Measurements from ENCODE around the gene CCDC50.

The CCDC50 gene

DNA sequence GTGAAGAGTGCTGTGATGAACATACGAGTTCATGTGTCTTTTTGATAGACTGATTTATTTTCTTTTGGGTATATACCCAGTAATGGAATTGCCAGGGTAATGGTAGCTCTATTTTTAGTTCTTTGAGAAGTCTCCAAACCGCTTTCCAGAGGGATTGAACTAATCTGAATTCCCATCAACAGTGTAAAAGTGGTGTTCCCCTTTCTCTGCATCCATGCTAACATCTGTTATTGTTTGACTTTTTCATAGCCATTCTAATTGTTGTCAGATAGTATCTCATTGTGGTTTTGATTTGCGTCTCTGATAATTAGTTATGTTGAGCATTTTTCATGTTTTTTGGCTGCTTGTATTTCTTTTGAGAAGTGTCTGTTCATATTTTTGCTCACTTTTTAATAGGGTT lies 55.9 kb downstream of the CCDC50 start:
- DNase-seq (ENCODE audit: low read depth) = peak; percentile 69
- H3K4me3 ChIP-seq (ENCODE audit: low read length) = no peak overlapping the region
- TF ChIP-seq, protein P1, sequence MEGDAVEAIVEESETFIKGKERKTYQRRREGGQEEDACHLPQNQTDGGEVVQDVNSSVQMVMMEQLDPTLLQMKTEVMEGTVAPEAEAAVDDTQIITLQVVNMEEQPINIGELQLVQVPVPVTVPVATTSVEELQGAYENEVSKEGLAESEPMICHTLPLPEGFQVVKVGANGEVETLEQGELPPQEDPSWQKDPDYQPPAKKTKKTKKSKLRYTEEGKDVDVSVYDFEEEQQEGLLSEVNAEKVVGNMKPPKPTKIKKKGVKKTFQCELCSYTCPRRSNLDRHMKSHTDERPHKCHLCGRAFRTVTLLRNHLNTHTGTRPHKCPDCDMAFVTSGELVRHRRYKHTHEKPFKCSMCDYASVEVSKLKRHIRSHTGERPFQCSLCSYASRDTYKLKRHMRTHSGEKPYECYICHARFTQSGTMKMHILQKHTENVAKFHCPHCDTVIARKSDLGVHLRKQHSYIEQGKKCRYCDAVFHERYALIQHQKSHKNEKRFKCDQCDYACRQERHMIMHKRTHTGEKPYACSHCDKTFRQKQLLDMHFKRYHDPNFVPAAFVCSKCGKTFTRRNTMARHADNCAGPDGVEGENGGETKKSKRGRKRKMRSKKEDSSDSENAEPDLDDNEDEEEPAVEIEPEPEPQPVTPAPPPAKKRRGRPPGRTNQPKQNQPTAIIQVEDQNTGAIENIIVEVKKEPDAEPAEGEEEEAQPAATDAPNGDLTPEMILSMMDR (conservative IDR thresholded peaks at IDR 0.05; ENCODE audit: low read length) = no peak

DNA sequence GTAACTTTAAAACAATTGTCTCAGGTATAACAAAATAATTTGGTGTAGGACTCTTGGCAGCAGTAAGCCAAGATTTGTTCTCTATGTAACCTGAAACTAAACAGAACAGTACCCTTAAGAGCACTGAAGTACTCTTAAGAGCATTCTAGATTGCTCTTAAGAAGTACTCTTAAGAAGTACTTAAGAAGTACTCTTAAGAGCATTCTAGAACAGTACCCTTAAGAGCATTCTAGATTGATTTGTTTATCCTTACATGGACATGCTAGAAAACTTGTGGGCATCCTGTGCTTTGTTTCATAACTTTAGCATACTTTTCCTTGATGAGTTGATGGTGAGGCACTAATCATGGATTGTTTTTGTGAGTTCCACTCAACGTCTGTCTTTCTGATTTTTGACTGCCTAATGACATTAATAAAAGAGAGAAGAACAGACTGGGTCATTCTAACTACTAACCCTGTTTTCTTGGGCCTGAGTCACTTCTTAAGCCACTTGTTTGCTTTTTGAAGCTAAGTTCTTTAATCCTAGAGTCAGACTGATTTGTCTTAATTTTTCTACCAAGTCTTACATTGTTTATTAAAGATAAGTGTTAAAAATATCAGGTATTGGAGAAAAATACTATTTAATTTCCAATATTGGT lies 58.4 kb downstream of the CCDC50 start:
- TF ChIP-seq, protein P1 (conservative IDR thresholded peaks at IDR 0.05; ENCODE audit: low read length) = no peak
- DNase-seq (ENCODE audit: low read depth) = peak; percentile 69
- H3K4me3 ChIP-seq (ENCODE audit: low read length) = no peak overlapping the region

DNA sequence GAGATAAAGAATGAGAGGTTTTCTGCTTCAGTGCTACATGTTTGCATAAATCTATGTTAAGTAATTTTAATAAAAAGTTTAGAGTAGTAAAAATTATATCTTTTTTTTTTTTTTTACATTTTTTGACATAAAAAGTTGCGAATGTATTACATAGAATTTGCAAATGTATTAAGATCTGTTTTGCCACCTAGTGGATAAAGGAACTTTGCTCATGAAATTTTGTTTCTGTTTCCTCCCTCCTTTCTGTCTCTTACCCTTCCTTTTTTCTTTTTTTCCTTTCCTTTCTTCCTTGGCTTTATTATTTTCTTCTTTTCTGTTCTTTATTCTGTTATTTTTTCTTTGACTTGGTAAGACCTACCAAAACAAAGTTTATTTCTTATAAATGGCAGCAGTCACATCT lies 59.6 kb downstream of the CCDC50 start:
- DNase-seq (ENCODE audit: low read depth) = no peak
- no peak overlapping the region for H3K4me3 ChIP-seq (ENCODE audit: low read length)
- TF ChIP-seq, protein P1 (conservative IDR thresholded peaks at IDR 0.05; ENCODE audit: low read length) = peak; percentile 51

DNA sequence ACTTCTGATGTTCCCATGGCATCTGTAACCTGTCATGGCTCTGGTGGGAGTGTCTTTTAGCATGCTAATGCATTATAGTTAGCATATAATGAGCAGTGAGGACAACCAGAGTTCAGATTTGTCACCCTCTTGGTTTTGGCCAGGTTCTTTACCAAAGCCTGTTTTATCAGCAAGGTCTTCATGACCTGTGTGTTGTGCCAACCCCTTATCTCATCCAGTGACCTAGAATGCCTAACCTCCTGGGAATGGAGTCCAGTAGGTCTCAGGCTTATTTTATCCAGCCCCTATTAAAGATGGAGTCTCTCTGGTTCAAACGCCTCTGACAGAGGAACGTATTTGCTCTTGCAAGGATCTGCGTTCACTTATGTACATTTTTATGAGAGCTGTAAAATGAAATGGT lies 61.4 kb downstream of the CCDC50 start:
- TF ChIP-seq, protein P1 (conservative IDR thresholded peaks at IDR 0.05; ENCODE audit: low read length) = no peak
- DNase-seq (ENCODE audit: low read depth) = no peak
- no peak overlapping the region for H3K4me3 ChIP-seq (ENCODE audit: low read length)

DNA sequence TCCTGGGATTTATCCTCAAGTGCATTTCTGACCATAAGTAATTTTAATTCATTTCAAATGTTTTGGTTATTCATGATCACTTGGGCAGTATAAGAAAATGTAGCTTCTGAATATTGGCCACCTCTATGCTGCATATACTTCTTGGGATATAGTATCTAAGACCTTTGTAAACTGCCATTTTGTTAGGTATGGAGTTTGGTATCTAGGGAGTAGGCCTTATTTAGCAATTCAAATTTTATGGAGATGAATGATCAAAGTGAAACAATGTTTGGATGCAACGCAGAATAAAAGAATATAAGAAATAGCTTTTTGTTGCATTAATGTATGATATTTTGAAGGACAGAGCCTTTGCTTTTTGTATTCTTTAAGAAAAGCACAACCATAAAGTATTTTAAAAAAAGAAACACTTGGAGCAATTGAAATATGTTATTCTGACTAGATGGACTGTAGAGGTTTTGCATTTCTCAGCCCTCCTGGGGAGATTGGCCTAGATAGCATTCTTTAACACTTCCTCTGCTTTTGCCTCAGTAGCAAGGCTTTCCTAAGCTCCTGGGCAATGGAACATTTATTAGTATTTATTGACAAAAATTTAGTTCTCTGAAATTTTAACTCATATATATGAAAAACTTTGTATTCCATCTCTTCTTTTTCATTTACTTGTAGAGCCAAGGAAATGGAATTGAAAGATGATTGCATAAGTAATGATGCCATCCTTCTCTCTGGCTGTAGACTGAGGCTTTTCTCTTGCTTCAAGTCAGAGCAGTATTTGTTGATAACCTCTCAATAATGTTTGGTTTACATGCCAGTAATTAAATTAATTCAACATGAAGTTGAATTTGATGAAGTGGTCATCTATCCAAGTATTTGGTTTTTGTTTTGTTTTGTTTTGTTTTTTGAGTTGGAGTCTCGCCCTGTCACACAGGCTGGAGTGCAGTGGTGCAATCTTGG lies 62.9 kb downstream of the CCDC50 start:
- TF ChIP-seq, protein P1 (conservative IDR thresholded peaks at IDR 0.05; ENCODE audit: low read length) = no peak
- DNase-seq (ENCODE audit: low read depth) = peak; percentile 37

DNA sequence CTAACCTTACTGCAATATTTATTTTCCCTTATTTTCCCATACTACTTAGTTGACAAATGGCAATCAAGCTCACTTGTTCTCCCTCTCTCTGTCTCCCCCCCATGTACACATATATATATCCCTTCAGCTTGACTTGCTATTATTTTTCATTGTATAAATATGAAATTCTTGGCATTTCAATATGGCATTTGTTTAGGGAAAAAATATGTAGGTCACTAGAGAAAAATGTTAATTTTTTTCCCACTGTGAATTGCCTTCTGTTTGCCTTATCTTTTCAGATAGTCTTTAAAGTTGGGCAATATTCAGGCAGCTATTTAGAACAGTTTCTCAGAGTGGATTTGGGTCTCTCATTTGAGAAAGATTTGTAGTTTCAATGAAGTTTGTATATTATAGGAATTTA lies 64.0 kb downstream of the CCDC50 start:
- TF ChIP-seq, protein P1 (conservative IDR thresholded peaks at IDR 0.05; ENCODE audit: low read length) = no peak
- no peak overlapping the region for H3K4me3 ChIP-seq (ENCODE audit: low read length)
- DNase-seq (ENCODE audit: low read depth) = no peak

More for the DNA sequence above, 62.9 kb downstream of the CCDC50 start:
- no peak overlapping the region for H3K4me3 ChIP-seq (ENCODE audit: low read length)
